GM12891 (cell line): ENCODE results near the gene SLC49A3.
"Not testable (repeated sequence)": the region's sequence is repeated elsewhere in the genome, so short reads cannot be mapped to it uniquely, and the experiment has no call there.

ENCODE experiments used
- POLR2AphosphoS5 ChIP-seq: IDR thresholded peaks from 2 replicates; pipeline ENCODE4 v1.6.1; 2011; ENCODE audit warnings: low read depth, low read length, control low read depth
- POU2F2 ChIP-seq: IDR thresholded peaks from 2 replicates; pipeline ENCODE4 v1.6.1; 2011; ENCODE audit warnings: low read depth, mild to moderate bottlenecking, control low read depth, low read length, moderate library complexity
- TAF1 ChIP-seq: IDR thresholded peaks from 2 replicates; pipeline ENCODE4 v1.6.1; 2011; ENCODE audit warnings: low read depth, low read length, control low read depth

GRCh38 chr4:694341-694940 is 5.5 kb upstream of the SLC49A3 start:
- not testable (repeated sequence) for TF ChIP-seq TAF1, POU2F2, POLR2AphosphoS5
